ENCODE data around the gene PCDHGB6. TPM values are rescaled to one million over a fixed set of nuclear protein-coding genes. Genes with fewer than 3 reads are reported as not detected.
"Not testable (repeated sequence)": the region's sequence is repeated elsewhere in the genome, so short reads cannot be mapped to it uniquely, and the experiment has no call there.

The PCDHGB6 gene
- total RNA-seq, 1 donor from 2014 or later = 23.1 TPM

GRCh38 chr5:141393267-141393666 lies 14.6 kb upstream of the PCDHGB6 start:
- H3K27me3 Mint-ChIP-seq = no peaks in the 10 kb centered on the region
- H3K9me3 Mint-ChIP-seq (ENCODE audit: low read depth) = peaks cover 52% of the 10 kb centered on the region
- H3K27ac Mint-ChIP-seq = peak overlapping the region; percentile 33
- no peaks in the 10 kb centered on the region for H3K4me1 Mint-ChIP-seq (ENCODE audit: low read depth)
- H3K4me3 Mint-ChIP-seq (ENCODE audit: low read depth) = no peak overlapping the region
- peaks cover 50% of the 10 kb centered on the region for H3K36me3 Mint-ChIP-seq (ENCODE audit: insufficient read depth)
- TF ChIP-seq CTCF (IDR thresholded peaks at IDR 0.05; ENCODE audit: unreplicated experiment) = no peak
- DNase-seq (ENCODE audit: low spot score, unreplicated experiment) = no peak

GRCh38 chr5:141394401-141395187 lies 13.2 kb upstream of the PCDHGB6 start:
- H3K4me1 Mint-ChIP-seq (ENCODE audit: low read depth); DNase-seq (ENCODE audit: low spot score, unreplicated experiment); H3K4me3 Mint-ChIP-seq (ENCODE audit: low read depth); H3K27me3 Mint-ChIP-seq: not testable (repeated sequence)
- Mint-ChIP-seq H3K9me3 (ENCODE audit: low read depth) (peaks cover 50% of the 10 kb centered on the region), H3K36me3 (ENCODE audit: insufficient read depth) (peaks cover 52% of the 10 kb centered on the region), H3K27ac (peak overlapping the region; percentile 41)

GRCh38 chr5:141397756-141398551 lies 9.9 kb upstream of the PCDHGB6 start, which contains the start of gene PCDHGB5:
TSS of gene PCDHGB5 (plus strand) at chr5:141397947. CDS start at chr5:141398128, 181 bp downstream.
- H3K27ac Mint-ChIP-seq; H3K27me3 Mint-ChIP-seq; H3K4me3 Mint-ChIP-seq (ENCODE audit: low read depth); H3K4me1 Mint-ChIP-seq (ENCODE audit: low read depth); DNase-seq (ENCODE audit: low spot score, unreplicated experiment): not testable (repeated sequence)
- Mint-ChIP-seq H3K36me3 (ENCODE audit: insufficient read depth) (peaks cover 43% of the 10 kb centered on the region), H3K9me3 (ENCODE audit: low read depth) (peaks cover 45% of the 10 kb centered on the region)

- no peak for DNase-seq (ENCODE audit: low spot score, unreplicated experiment)
- no peak overlapping the region for H3K4me3 Mint-ChIP-seq (ENCODE audit: low read depth)
- peaks cover 46% of the 10 kb centered on the region for H3K9me3 Mint-ChIP-seq (ENCODE audit: low read depth)
- no peak for TF ChIP-seq CTCF (IDR thresholded peaks at IDR 0.05; ENCODE audit: unreplicated experiment)
- no peak overlapping the region for H3K27ac Mint-ChIP-seq
- peaks cover 42% of the 10 kb centered on the region for H3K36me3 Mint-ChIP-seq (ENCODE audit: insufficient read depth)
- H3K4me1 Mint-ChIP-seq (ENCODE audit: low read depth) = no peaks in the 10 kb centered on the region
- no peaks in the 10 kb centered on the region for H3K27me3 Mint-ChIP-seq
These were observed 9.2 kb upstream of the PCDHGB6 start for GRCh38 chr5:141398608-141399007.

- Mint-ChIP-seq H3K36me3 (ENCODE audit: insufficient read depth) (peaks cover 41% of the 10 kb centered on the region), H3K4me1 (ENCODE audit: low read depth) (no peaks in the 10 kb centered on the region), H3K9me3 (ENCODE audit: low read depth) (peaks cover 48% of the 10 kb centered on the region), H3K27me3 (no peaks in the 10 kb centered on the region), H3K27ac (peak overlapping the region; percentile 79), H3K4me3 (ENCODE audit: low read depth) (peak overlapping the region; percentile 37)
- TF ChIP-seq CTCF (IDR thresholded peaks at IDR 0.05; ENCODE audit: unreplicated experiment) = no peak
- DNase-seq (ENCODE audit: low spot score, unreplicated experiment) = no peak
These were observed 8.1 kb upstream of the PCDHGB6 start for GRCh38 chr5:141399555-141400258.

Measured in progenitor cell of endocrine pancreas (in vitro differentiated cells).